Measurements from ENCODE around the gene HS3ST3A1.

Gene HS3ST3A1

GRCh38 chr17:13601776-13602551 is at the start of gene HS3ST3A1:
HS3ST3A1 (minus strand) TSS chr17:13601929; CDS start chr17:13601129, 800 bp downstream.
- peak; percentile 25 to 48 for ATAC-seq

GRCh38 chr17:13650096-13650675 is 48.5 kb upstream of the HS3ST3A1 start:
- no peak for ATAC-seq

- ATAC-seq: no peak
These were observed 45.9 kb upstream of the HS3ST3A1 start for GRCh38 chr17:13647543-13648021.

GRCh38 chr17:13646969-13647542 is 45.3 kb upstream of the HS3ST3A1 start:
- no peak for ATAC-seq

- no peak for ATAC-seq
These were observed 44.7 kb upstream of the HS3ST3A1 start for GRCh38 chr17:13646411-13646810.

- ATAC-seq: no peak
These were observed 41.5 kb upstream of the HS3ST3A1 start for GRCh38 chr17:13643180-13643579.

GRCh38 chr17:13642188-13642587 is 40.5 kb upstream of the HS3ST3A1 start:
- no peak for ATAC-seq

- no peak for ATAC-seq
These were observed 38.8 kb upstream of the HS3ST3A1 start for GRCh38 chr17:13640551-13640950.

DNA sequence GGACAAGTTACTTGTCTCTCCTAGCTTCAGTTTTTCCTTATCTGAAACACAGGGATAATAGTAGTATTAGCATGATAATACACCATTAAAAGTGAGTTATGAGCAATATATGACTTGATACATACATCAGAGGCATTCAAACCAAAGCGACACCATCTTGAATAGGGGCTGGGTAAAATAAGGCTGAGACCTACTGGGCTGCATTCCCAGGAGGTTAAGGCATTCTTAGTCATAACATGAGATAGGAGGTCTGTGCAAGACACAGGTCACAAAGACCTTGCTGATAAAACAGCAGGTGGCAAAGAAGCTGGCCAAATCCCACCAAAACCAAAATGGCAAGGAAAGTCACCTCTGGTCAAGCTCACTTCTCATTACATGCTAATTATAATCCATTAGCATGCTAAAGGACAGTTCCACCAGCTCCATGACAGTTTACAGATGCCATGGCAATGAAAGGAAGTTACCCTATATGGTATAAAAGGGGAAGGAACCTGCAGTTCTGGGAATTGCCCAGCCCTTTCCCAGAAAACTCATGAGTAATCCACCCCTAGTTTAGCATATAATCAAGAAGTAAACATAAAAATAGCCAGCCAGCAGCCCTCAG is 37.2 kb upstream of the HS3ST3A1 start:
- no peak for ATAC-seq

DNA sequence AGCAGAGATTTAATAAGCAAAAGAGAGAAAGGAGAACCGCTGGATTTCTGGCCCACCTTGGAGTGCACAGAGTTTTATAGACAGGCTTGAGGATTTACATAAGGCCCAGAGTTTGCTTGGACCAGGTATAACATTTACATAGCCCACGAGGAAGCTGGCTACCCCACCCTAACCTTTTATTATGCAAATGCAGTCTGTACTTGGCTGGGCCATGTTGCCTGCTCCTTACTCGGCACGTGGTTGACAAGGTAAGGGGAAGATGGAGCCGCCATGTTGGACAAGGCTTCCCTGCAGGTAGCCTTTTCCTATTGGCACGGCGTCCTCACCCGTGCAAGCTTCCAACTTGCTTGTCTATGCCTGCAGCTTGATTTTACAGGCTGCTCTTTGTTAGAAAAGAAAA is 35.2 kb upstream of the HS3ST3A1 start:
- ATAC-seq: no peak

DNA sequence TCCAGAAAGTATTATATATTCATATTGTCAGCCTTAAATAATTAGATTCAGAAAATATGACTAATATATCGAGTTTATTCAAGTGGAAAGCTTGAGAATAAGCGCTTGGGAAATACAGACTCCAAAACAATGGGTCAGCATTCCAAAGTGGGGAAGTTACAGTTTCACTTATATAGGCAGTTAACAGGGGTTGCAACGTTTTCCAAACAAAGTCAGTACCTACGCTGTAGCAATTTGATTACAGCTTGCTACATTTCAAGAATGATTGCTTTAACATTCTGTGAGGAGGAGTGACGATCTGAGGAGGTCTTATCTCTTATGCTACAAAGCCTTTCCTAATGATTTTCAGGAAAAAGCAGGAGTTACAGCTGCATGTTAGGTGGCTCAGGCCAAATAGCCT is 34.2 kb upstream of the HS3ST3A1 start:
- no peak for ATAC-seq

GRCh38 chr17:13634021-13634420 is 32.3 kb upstream of the HS3ST3A1 start:
- ATAC-seq: no peak

DNA sequence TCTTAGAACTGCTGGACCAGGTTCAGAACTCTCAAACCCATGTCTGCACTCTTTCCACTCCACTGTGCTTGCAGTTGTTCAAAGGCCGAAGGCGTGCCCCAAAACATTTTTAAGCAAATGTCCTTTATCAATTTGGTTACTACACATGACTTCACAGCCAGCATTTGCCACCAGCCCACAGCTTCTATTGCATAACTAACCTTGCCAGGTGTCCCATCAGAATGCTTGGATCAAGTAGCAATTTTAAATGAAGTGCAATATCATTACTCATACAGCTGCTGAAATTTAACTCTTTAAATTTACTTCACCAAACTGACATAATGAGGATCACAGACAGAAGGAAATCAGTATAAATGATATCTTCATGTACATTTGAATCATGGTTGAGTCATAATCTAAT is 29.8 kb upstream of the HS3ST3A1 start:
- ATAC-seq: no peak

DNA sequence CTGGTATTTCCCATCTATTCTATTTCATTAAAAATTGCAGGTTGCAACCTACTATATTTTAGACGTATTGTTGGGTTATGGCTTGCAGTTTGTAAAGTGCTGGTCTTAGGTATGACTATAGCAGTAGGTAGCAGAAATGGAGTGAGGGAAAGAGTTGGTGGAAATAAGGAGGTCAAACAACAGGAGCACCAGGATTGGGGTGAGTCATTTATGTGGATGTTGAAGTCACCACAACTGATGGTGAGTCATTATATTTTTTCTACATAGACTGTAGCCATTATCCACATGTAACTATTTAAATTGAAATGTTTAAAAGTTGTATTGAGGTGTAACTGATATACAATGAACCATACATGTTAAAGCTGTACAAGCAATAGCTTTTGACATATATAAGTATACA is 25.0 kb upstream of the HS3ST3A1 start:
- no peak for ATAC-seq

- no peak for ATAC-seq
These were observed 17.7 kb upstream of the HS3ST3A1 start for GRCh38 chr17:13619462-13619861.

GRCh38 chr17:13616031-13616430 is 14.3 kb upstream of the HS3ST3A1 start:
- ATAC-seq: no peak

GRCh38 chr17:13609941-13610340 is 8.2 kb upstream of the HS3ST3A1 start:
- ATAC-seq: no peak

DNA sequence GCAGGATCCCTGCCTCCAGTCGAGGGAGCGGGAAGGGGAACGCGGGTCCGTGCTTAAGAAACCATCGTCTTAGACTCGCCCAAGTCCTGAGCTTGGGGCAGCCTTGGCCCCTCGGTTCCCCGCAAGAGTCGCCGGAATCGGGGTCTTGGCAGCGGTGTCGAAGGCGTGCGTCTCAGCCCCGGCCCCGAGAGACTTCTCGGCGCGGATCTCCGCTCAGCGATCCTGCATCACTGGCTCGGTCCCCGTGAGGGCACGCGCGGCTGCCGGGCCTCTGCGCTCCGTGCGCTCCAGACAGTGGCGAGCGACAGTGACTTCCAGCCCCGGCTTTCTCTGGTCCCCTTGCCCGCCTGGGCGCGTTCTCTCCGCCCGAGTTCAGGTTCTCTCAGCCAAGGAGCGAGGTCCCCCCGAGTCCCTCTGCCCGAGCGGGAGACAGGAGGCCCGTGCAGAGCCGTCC is 380 bp downstream of the HS3ST3A1 start:
- no peak for ATAC-seq

DNA sequence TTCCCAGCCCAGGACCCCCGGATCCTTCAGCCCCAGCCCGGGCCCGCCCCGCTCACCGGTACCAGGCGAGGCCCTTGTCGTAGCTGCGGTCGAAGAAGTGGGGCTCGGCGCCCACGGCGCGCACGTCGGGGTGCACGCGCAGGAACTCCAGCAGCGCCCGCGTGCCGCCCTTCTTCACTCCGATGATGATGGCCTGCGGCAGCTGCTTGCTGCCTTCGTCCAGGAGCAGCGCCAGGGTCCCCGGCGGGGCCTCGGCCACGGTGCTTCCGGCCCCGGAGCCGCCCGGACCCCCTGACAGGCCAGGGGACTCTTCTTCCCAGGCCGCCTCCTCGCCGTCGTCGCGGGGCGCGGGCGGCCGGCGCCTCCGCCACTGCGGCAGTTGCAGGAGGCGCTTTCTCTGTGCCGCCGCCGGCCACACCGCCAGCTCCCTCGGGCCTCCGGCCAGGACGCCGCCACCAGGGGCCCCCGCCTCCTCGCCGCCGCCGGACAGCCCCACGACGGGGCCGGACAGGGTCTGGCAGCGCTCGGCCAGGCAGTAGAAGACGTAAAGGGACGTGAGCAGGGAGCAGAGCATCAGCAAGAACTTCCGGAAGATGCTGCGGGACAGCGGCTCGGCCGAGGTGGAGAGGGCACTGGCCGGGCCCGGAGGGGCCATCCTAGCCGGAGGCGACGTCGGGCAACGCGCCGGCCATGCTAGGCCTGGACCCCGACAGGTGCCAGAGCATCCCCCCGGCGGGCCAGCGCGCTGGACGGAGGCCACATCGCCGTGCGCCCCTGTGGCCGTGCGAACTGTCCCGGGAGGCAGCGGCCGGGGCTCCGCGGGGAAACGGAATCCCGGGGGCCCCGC is 1.0 kb downstream of the HS3ST3A1 start:
- ATAC-seq: no peak

- ATAC-seq: no peak
These were observed 1.9 kb downstream of the HS3ST3A1 start for GRCh38 chr17:13599864-13600263.

DNA sequence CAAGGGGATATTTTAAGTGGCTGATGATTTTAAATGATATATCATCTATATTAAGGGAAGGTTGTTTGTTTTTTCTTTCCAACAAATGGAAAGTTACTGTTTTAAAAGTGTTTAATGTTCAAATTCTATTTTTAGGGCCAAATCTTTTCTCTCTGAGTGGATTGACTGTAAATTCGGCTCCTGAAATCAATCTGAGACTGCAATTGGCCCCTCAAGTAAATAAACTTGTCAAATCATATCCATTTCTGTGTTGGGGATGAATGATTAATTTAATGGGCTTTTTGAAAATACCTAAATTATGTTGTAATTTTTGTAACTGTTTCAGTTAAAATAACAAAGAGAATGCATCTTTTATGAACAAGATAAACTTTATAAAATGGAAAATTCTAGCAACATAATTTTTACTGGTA is 2.6 kb downstream of the HS3ST3A1 start:
- ATAC-seq: no peak

- no peak for ATAC-seq
These were observed 3.2 kb downstream of the HS3ST3A1 start for GRCh38 chr17:13598353-13599167.
